Testis (tissue), 2 donors: ENCODE measurements around the gene STK16.

ENCODE experiments used
- CTCF ChIP-seq, 3 experiments: fragments of 450-650 bp in 2 of 3; fragments of 200-600 bp in 1 of 3; sonication (generic) in 1 of 3; IDR thresholded peaks; one replicate each; pipeline ENCODE4 v1.5.1; 2016 to 2019; ENCODE audit warnings: antibody characterized with exemption in 3 of 3, mild to moderate bottlenecking in 2 of 3, moderate library complexity in 1 of 3
- POLR2A ChIP-seq: fragments of 450-650 bp; IDR thresholded peaks from one replicate; pipeline ENCODE4 v1.6.1; 2017; ENCODE audit warnings: antibody characterized with exemption, mild to moderate bottlenecking, moderate library complexity

GRCh38 chr2:219218732-219219701 lies 26.3 kb upstream of the STK16 start, which contains the start of gene ABCB6:
- TF ChIP-seq CTCF (IDR thresholded peaks at IDR 0.05) (peak in 1 of 3 experiments; percentile 7), POLR2A (peak; percentile 23)
